Measurements from ENCODE around the gene SH2D3C. TPM values are rescaled to one million over a fixed set of nuclear protein-coding genes. Genes with fewer than 3 reads are reported as not detected.
A peak's percentile ranks its signal among the peaks of the same experiment; 100 is the strongest.

Gene SH2D3C
- total and polyA plus RNA-seq, 9 of the 15 experiments (the other 6 are each of a cell fraction or from before 2014, with no cell fraction given): 0.03 to 1.2 (median 0.22) TPM; not detected in 1

GRCh38 chr9:127770905-127771569 lies 7.4 kb downstream of the SH2D3C start (continued):
- TF ChIP-seq U2AF2 (optimal IDR thresholded peaks at IDR 0.05; ENCODE audit: low read depth, low read length) (no peak), ESRRA (IDR thresholded peaks at IDR 0.05; ENCODE audit: borderline replicate concordance, low read depth) (peak; percentile 76; the same call in 1 of the 2 replicates), ZNF778 (CRISPR knock-in tag; IDR thresholded peaks at IDR 0.05) (no peak), GATA2 (CRISPR knock-in tag; IDR thresholded peaks at IDR 0.05) (peak; percentile 40; the same call in 1 of the 2 replicates), BACH1 (tag; IDR thresholded peaks at IDR 0.05) (no peak), PRMT5 (CRISPR knock-in tag; IDR thresholded peaks at IDR 0.05) (no peak), TSC22D4 (tag; IDR thresholded peaks at IDR 0.05) (no peak), ATF1 (CRISPR knock-in tag; IDR thresholded peaks at IDR 0.05) (no peak), ATF1 (tag; IDR thresholded peaks at IDR 0.05) (peak; percentile 44), PHF8 (IDR thresholded peaks at IDR 0.05; ENCODE audit: borderline replicate concordance, low read length) (peak; percentile 54; the same call in 1 of the 2 replicates), ZNF263 (CRISPR knock-in tag; IDR thresholded peaks at IDR 0.05; ENCODE audit: borderline replicate concordance) (no peak), HSF4 (CRISPR knock-in tag; IDR thresholded peaks at IDR 0.05; ENCODE audit: borderline replicate concordance) (no peak), BCOR (IDR thresholded peaks at IDR 0.05) (peak; percentile 32; the same call in 1 of the 2 replicates), ZBTB7A (IDR thresholded peaks at IDR 0.05; ENCODE audit: borderline replicate concordance, control insufficient read depth, low read depth, low read length) (peak; percentile 82), MEIS2 (IDR thresholded peaks at IDR 0.05; ENCODE audit: partially characterized antibody) (peak; percentile 100), ZNF146 (CRISPR knock-in tag; IDR thresholded peaks at IDR 0.05; ENCODE audit: unreplicated experiment) (no peak), ZKSCAN3 (CRISPR knock-in tag; IDR thresholded peaks at IDR 0.05) (no peak), MAZ (CRISPR knock-in tag; conservative IDR thresholded peaks at IDR 0.05 in 1 of 2, IDR thresholded peaks at IDR 0.05 in 1 of 2) (peak; percentile 79 to 97; a peak in 3 of 4 replicates), GABPB1 (CRISPR knock-in tag; IDR thresholded peaks at IDR 0.05) (peak; percentile 61; the same call in 1 of the 2 replicates), LEF1 (IDR thresholded peaks at IDR 0.05) (no peak), NBN (IDR thresholded peaks at IDR 0.05; ENCODE audit: low read depth) (no peak; the same call in 1 of the 2 replicates), GABPB2 (CRISPR knock-in tag; conservative IDR thresholded peaks at IDR 0.05) (no peak), RCOR1 (IDR thresholded peaks at IDR 0.05; ENCODE audit: borderline replicate concordance in 1 of 2, low read depth in 2 of 2, low read length in 2 of 2) (peak in 1 of 2 experiments; percentile 76; a peak in 2 of 4 replicates), DEAF1 (CRISPR knock-in tag; IDR thresholded peaks at IDR 0.05) (no peak), SMAD4 (CRISPR knock-in tag; conservative IDR thresholded peaks at IDR 0.05) (no peak), ZNF143 (CRISPR knock-in tag; IDR thresholded peaks at IDR 0.05) (no peak), MCM5 (IDR thresholded peaks at IDR 0.05; ENCODE audit: low read depth) (no peak), POLR2AphosphoS2 (IDR thresholded peaks at IDR 0.05; ENCODE audit: low read length) (no peak), ZKSCAN8 (CRISPR knock-in tag; IDR thresholded peaks at IDR 0.05) (no peak), CXXC5 (CRISPR knock-in tag; IDR thresholded peaks at IDR 0.05) (peak; percentile 62), SIN3A (IDR thresholded peaks at IDR 0.05; ENCODE audit: borderline replicate concordance in 2 of 2, control insufficient read depth in 1 of 2, low read depth in 2 of 2, low read length in 2 of 2) (no peak), ZBED1 (IDR thresholded peaks at IDR 0.05) (peak; percentile 64; the same call in 1 of the 2 replicates)

Data from K562 (cell line).